Measurements from ENCODE around the gene PLB1.

The PLB1 gene

GRCh38 chr2:28687640-28688385, 192.0 kb downstream of the PLB1 start:
- no peak overlapping the region for H3K4me3 Mint-ChIP-seq
- DNase-seq (ENCODE audit: low spot score) = no peak
- H3K9me3 Mint-ChIP-seq = no peaks in the 10 kb centered on the region
- peaks cover 6% of the 10 kb centered on the region for H3K4me1 Mint-ChIP-seq (ENCODE audit: low read depth)
- no peak overlapping the region for H3K27ac Mint-ChIP-seq
- H3K36me3 Mint-ChIP-seq (ENCODE audit: low read depth) = no peaks in the 10 kb centered on the region
- H3K27me3 Mint-ChIP-seq (ENCODE audit: low read depth) = no peaks in the 10 kb centered on the region

GRCh38 chr2:28688818-28689217, 193.0 kb downstream of the PLB1 start:
- H3K4me3 Mint-ChIP-seq = no peak overlapping the region
- DNase-seq (ENCODE audit: low spot score) = no peak
- no peaks in the 10 kb centered on the region for H3K36me3 Mint-ChIP-seq (ENCODE audit: low read depth)
- peaks cover 6% of the 10 kb centered on the region for H3K4me1 Mint-ChIP-seq (ENCODE audit: low read depth)
- no peaks in the 10 kb centered on the region for H3K9me3 Mint-ChIP-seq
- no peak overlapping the region for H3K27ac Mint-ChIP-seq
- no peaks in the 10 kb centered on the region for H3K27me3 Mint-ChIP-seq (ENCODE audit: low read depth)

DNA sequence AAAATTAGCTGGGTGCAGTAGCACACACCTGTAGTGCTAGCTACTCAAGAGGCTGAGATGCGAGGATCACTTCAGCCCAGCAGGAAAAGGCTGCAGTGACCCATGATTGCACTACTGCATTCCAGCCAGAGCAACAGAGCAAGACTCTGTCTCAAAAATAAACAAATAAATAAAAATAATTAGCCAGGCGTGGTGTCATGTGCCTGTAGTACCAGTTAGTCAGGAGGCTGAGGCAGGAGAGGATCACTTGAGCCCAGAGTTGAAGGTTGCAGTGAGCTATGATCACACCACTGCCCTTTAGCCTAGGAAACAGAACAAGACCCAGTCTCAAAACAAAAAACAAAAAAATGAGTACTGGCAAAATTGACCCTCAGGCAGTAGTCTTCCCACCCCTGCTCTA, 193.9 kb downstream of the PLB1 start:
- H3K36me3 Mint-ChIP-seq (ENCODE audit: low read depth) = no peaks in the 10 kb centered on the region
- H3K4me1 Mint-ChIP-seq (ENCODE audit: low read depth) = peaks cover 2% of the 10 kb centered on the region

DNA sequence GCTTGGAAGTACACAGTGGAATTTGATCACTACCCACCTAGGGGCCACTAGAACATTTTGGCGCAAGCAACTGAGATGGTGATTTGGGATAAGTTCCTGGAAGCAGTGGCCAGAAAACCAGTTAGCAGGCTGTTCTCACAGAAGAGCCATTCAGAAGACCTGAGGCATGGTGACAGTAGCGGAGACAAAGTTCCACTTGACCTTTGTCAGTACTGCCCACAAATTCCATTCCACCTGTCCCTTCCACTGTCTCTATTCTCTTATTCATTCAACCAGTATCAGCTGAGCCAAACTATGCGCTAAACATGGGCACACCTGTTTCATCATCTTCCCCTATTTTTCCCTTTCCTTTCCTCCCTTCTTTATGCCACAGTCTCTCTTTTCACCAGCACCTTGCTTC, 196.6 kb downstream of the PLB1 start:
- no peak overlapping the region for H3K27ac Mint-ChIP-seq
- no peak overlapping the region for H3K4me3 Mint-ChIP-seq
- no peaks in the 10 kb centered on the region for H3K27me3 Mint-ChIP-seq (ENCODE audit: low read depth)
- no peaks in the 10 kb centered on the region for H3K9me3 Mint-ChIP-seq
- H3K4me1 Mint-ChIP-seq (ENCODE audit: low read depth) = no peaks in the 10 kb centered on the region
- no peak for DNase-seq (ENCODE audit: low spot score)
- H3K36me3 Mint-ChIP-seq (ENCODE audit: low read depth) = no peaks in the 10 kb centered on the region

More for the DNA sequence above, 193.9 kb downstream of the PLB1 start:
- no peaks in the 10 kb centered on the region for H3K9me3 Mint-ChIP-seq
- H3K27me3 Mint-ChIP-seq (ENCODE audit: low read depth) = no peaks in the 10 kb centered on the region
- H3K27ac Mint-ChIP-seq = no peak overlapping the region
- H3K4me3 Mint-ChIP-seq = no peak overlapping the region
- DNase-seq (ENCODE audit: low spot score) = no peak

DNA sequence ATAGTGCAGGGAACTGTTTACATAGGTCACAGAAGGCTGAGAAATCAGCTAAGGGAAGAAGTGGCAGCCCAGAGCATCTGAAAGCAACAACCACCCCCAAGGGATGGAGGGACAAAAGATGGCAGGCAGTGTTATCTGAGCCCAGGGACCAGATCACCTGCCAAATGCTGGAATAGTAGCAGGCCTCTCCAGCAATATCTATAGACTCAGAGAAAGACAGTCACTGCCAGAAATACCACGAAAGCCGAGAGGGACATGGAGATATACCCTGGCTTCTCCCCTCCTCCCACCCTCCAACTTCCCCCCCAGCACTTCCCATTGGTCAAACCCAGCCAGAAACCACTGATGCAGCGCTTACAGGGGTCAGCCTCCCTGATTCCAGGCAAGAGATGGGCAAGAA, 197.4 kb downstream of the PLB1 start:
- H3K36me3 Mint-ChIP-seq (ENCODE audit: low read depth) = no peaks in the 10 kb centered on the region
- no peaks in the 10 kb centered on the region for H3K4me1 Mint-ChIP-seq (ENCODE audit: low read depth)
- H3K27ac Mint-ChIP-seq = no peak overlapping the region

More for the DNA sequence above, 197.4 kb downstream of the PLB1 start:
- Mint-ChIP-seq H3K27me3 (ENCODE audit: low read depth) (no peaks in the 10 kb centered on the region), H3K9me3 (no peaks in the 10 kb centered on the region), H3K4me3 (no peak overlapping the region)
- DNase-seq (ENCODE audit: low spot score) = no peak

Measured in T-helper 2 cell treated with Interferon-gamma antibody and Interleukin-4, amounts not matched to agents 5 μg/mL and 100 μg/mL, for 36 hours (primary cell).